Lung (tissue), 12 donors: ENCODE data around the gene CD27. TPM values are rescaled to one million over a fixed set of nuclear protein-coding genes. Genes with fewer than 3 reads are reported as not detected.
"Not testable (repeated sequence)": the region's sequence is repeated elsewhere in the genome, so short reads cannot be mapped to it uniquely, and the experiment has no call there.

Experiments
- ATAC-seq: fragments of 200-7000 bp; cut with Tn5 transposase; one replicate; pipeline ENCODE4 v1.9.1; 2020; ENCODE audit warnings: moderate number of reproducible peaks; ENCODE audit not compliant: insufficient read depth, low FRiP score
- DNase-seq, 3 donors: peaks; one replicate each; pipeline ENCODE4 v3.0.0-alpha.2; 2013 to 2017
- H3K27ac ChIP-seq, 2 donors: one replicate each; pipeline ENCODE4 v1.5.1; 2013; ENCODE audit warnings: mild to moderate bottlenecking in 2 of 2, moderate library complexity in 2 of 2, control low read depth in 1 of 2, inconsistent platforms in 1 of 2, low read depth in 1 of 2, low read length in 1 of 2
- H3K27me3 ChIP-seq, 3 donors: one replicate each; pipeline ENCODE4 v1.5.1; 2013; ENCODE audit warnings: low read length in 2 of 3; ENCODE audit not compliant: control insufficient read depth in 3 of 3, insufficient read depth in 3 of 3
- H3K36me3 ChIP-seq, 4 donors: one replicate each; pipeline ENCODE4 v1.5.1; 2013; ENCODE audit warnings: low read length in 4 of 4, mild to moderate bottlenecking in 1 of 4, moderate library complexity in 1 of 4; ENCODE audit not compliant: control insufficient read depth in 4 of 4, insufficient read depth in 4 of 4
- H3K4me1 ChIP-seq, 5 donors: one replicate each; pipeline ENCODE4 v1.5.1; 2013; ENCODE audit warnings: low read length in 5 of 5, mild to moderate bottlenecking in 2 of 5, moderate library complexity in 1 of 5; ENCODE audit not compliant: control insufficient read depth in 5 of 5, insufficient read depth in 5 of 5
- H3K4me3 ChIP-seq: one replicate; pipeline ENCODE4 v1.5.1; 2013; ENCODE audit warnings: mild to moderate bottlenecking, control low read depth, moderate library complexity
- H3K9ac ChIP-seq, 2 donors: one replicate each; pipeline ENCODE4 v1.5.1; 2013; ENCODE audit warnings: low read length in 2 of 2, control low read depth in 1 of 2; ENCODE audit not compliant: insufficient read depth in 1 of 2
- H3K9me3 ChIP-seq, 4 donors: one replicate each; pipeline ENCODE4 v1.5.1; 2013; ENCODE audit warnings: low read length in 3 of 4, mild to moderate bottlenecking in 1 of 4, moderate library complexity in 1 of 4; ENCODE audit not compliant: control insufficient read depth in 4 of 4, insufficient read depth in 3 of 4
- CTCF ChIP-seq: IDR thresholded peaks from 2 replicates; pipeline ENCODE4 v1.5.1; 2012; ENCODE audit warnings: mild to moderate bottlenecking; ENCODE audit errors: control extremely low read depth, extremely low read depth
- WGBS, 2 donors: extraction: QIAGEN DNeasy Blood & Tissue Kit; methylation state at CpG; one replicate each; pipeline ENCODE4 v1.1.7; 2013; 5-methylcytosine and 5-hydroxymethylcytosine counted together
- polyA plus RNA-seq, 2 donors: library from polyadenylated mRNA; stranded (reverse); fragments of 200-250 nt; gene quantifications; one replicate each; pipeline ENCODE4 v1.2.1, GENCODE V29; 2013
- total RNA-seq, 2 donors: library from RNA; depleted of rRNA in 1 of 2; stranded (reverse); fragments of >200 nt in 1 of 2; gene quantifications; one replicate each; pipeline ENCODE4 v1.2.1, GENCODE V29; 2014 to 2021
- donor health status: control.
- donor health status: control.
- donor health status: Bipolar disorder and iron deficiency.
- donor health status: healthy.
- donor health status: DM: yes; HTN: yes; CAD: no.

CD27 gene
- total and polyA plus RNA-seq, 4 donors: 1.5 to 3.1 (median 1.9) TPM

DNA sequence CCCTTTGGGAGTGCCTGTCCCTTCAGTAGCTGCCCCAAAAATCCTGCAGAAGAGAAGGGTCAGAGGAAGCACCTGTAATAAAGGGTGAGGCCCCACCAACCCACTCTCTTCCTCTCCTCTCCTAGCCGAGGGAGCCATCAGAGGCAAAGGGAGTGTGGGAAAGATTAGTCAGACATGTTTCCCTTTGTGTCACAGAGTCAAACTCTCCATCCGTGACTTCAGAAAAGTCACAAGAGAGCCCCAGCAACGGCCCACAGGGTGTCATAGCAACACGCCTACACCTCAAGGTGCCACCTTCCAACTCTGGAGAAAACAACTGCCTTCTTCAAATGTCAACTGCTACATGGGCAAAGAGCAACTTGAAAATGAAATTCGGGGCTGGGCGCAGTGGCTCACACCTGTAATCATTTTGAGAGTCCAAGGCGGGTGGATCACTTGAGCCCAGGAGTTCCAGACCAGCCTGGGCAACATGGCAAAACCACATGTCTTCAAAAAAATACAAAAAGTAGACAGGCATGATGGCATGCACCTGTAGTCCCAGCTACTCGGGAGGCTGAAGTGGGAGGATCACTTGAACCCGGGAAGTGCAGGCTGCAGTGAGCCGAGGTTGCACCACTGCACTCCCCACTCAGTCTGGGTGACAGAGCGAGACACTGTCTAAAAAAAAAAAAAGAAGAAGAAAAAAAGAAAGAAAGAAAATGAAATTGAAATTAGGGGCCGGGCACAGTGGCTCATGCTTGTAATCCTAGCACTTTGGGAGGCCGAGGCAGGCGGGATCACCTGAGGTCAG is 17.7 kb upstream of the CD27 start:
- ATAC-seq (no peak), DNase-seq (no peak)
- H3K9ac ChIP-seq: no peak overlapping the region
- no peak overlapping the region for H3K4me3 ChIP-seq
- no peaks in the 10 kb centered on the region for H3K36me3 ChIP-seq
- H3K9me3 ChIP-seq: no peaks in the 10 kb centered on the region
- WGBS, 2 donors: 72 to 76% methylated on average over 14 of the region's 14 CpGs
- H3K27ac ChIP-seq: no peak overlapping the region
- no peak for TF ChIP-seq CTCF
- peaks cover 0 to 9% (median 3%) of the 10 kb centered on the region in 5 donors for H3K4me1 ChIP-seq
- H3K27me3 ChIP-seq: no peaks in the 10 kb centered on the region

- not testable (repeated sequence) for H3K9me3 ChIP-seq, H3K27me3 ChIP-seq, H3K4me3 ChIP-seq, ATAC-seq, DNase-seq, H3K36me3 ChIP-seq, H3K27ac ChIP-seq, H3K9ac ChIP-seq, H3K4me1 ChIP-seq
- 90 to 97% methylated on average over 10 of the region's 10 CpGs for WGBS, 2 donors
These were observed 17.0 kb upstream of the CD27 start for GRCh38 chr12:6427796-6428195.

- Histone ChIP-seq H3K27ac (no peak overlapping the region), H3K27me3 (peaks cover 0 to 2% (median 0%) of the 10 kb centered on the region in 3 donors), H3K9me3 (no peaks in the 10 kb centered on the region), H3K36me3 (no peaks in the 10 kb centered on the region), H3K4me1 (peaks cover 0 to 9% (median 3%) of the 10 kb centered on the region in 5 donors), H3K9ac (no peak overlapping the region), H3K4me3 (no peak overlapping the region)
- no peak for TF ChIP-seq CTCF
- ATAC-seq (no peak), DNase-seq (no peak)
- 64 to 81% methylated on average over 3 of the region's 3 CpGs for WGBS, 2 donors
These were observed 16.4 kb upstream of the CD27 start for GRCh38 chr12:6428326-6428725.

DNA sequence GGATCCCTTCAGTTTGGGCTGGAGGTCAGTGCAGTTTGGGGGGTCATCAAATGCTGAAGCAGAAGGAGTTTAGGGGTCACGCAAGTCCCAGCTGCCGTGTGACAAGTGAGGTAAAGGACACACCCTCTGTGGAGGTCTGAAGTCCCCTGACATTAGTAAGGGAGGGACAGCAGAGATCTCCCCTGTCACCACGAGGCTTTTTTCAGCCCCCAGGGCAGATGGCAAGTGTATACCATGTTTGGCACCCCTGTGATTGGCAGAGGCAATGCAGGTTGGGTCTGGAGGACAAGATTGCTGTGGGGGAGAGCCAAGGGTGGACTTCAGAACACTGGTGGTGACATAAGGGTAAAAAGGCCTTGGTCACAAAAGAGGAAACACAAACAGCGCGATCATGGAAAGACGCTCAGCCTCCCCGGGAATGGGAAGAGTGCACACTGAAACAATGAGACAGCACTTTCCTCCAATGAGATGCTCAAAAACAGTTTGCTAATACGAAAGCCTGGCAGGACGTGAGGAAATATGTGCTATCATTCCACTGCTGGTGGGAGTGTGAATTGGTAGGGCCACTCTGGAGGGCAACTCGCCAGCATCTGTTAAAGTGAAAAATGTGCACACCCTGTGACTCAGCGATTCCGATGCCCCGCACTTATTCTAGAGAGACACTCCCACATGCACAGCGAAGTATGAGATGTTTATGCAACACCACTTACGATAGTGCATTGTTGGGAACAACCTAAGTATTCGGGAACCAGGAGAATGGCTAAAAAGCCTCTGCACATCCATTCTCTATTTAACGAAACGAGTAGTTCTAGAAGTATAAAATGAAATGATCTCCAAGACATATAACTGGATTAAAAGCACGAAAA is 14.4 kb upstream of the CD27 start:
- TF ChIP-seq CTCF: no peak
- DNase-seq: peak; percentile 69 to 78 (median 76)
- 17% methylated on average over 19 of the region's 19 CpGs for WGBS, 2 donors
- Histone ChIP-seq H3K4me1 (peaks cover 0 to 9% (median 0%) of the 10 kb centered on the region in 5 donors), H3K9me3 (no peaks in the 10 kb centered on the region), H3K9ac (no peak overlapping the region), H3K36me3 (no peaks in the 10 kb centered on the region), H3K27me3 (peaks cover 0 to 2% (median 0%) of the 10 kb centered on the region in 3 donors), H3K27ac (peak overlapping the region; percentile 7 to 82), H3K4me3 (no peak overlapping the region)
- peak; percentile 82 for ATAC-seq
